Tibial nerve (tissue), 4 donors: Measurements from ENCODE around the gene SUV39H1.

Experiments used
- CTCF ChIP-seq, 5 experiments: fragments of 200-600 bp in 3 of 5; fragments of 450-650 bp in 2 of 5; sonication (generic) in 3 of 5; IDR thresholded peaks; one replicate each; pipeline ENCODE4 v1.5.1; 2016 to 2019; ENCODE audit warnings: antibody characterized with exemption in 5 of 5, mild to moderate bottlenecking in 3 of 5, moderate library complexity in 2 of 5
- EP300 ChIP-seq, 2 donors: sonication (generic); formaldehyde crosslinking; IDR thresholded peaks; one replicate each; pipeline ENCODE4 v1.6.1; 2017; ENCODE audit warnings: antibody characterized with exemption in 2 of 2, mild to moderate bottlenecking in 1 of 2
- POLR2A ChIP-seq, 2 donors: fragments of 450-650 bp; IDR thresholded peaks; one replicate each; pipeline ENCODE4 v1.6.1; 2017; ENCODE audit warnings: antibody characterized with exemption in 2 of 2, mild to moderate bottlenecking in 2 of 2, moderate library complexity in 2 of 2

DNA sequence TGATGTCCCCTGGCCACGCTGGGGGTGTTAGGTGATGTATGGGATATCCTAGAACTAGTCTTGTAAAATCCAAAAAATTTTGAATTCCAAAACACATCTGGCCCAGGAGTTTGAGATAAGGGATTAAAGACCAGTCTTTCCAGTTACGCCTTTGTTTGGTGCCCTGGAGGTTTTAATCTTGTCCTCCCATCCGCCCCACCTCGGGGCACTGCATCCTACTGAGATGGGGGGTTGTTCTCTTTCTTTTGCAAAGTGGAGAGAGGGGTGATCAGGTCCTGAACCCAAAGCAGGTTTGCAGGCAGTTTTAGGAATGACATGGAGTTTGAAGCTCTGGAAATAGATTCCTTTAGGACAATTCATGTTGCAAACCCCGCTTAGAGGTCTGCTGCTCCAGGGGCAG, 1.8 kb downstream of the SUV39H1 start:
- TF ChIP-seq POLR2A (IDR thresholded peaks at IDR 0.05): no peak
- TF ChIP-seq CTCF (IDR thresholded peaks at IDR 0.05): no peak
- TF ChIP-seq EP300 (IDR thresholded peaks at IDR 0.05): no peak
